AG04450 (cell line): ENCODE data around the gene TMEM33. TPM values are rescaled to one million over a fixed set of nuclear protein-coding genes. Genes with fewer than 3 reads are reported as not detected.

Source experiments
- CTCF ChIA-PET: fragments of 300-600, 350-600 bp; formaldehyde crosslinking; extraction: SDS; loops from one replicate; lab custom pipeline; 2022; ENCODE audit warnings: antibody characterized with exemption, inconsistent platforms; lab: Charles Lee
- POLR2A ChIA-PET: fragments of 350-600 bp; formaldehyde crosslinking; extraction: SDS; loops from one replicate; lab custom pipeline; 2021; ENCODE audit warnings: antibody characterized with exemption, inconsistent platforms; lab: Yijun Ruan, JAX
- DNase-seq: peaks from one replicate; pipeline ENCODE4 v3.0.0-alpha.2; 2011; ENCODE audit warnings: low read depth, low spot score
- H3K27ac ChIP-seq: one replicate; pipeline ENCODE4 v1.5.1; 2012; ENCODE audit warnings: low read depth, low read length, control low read depth
- H3K27me3 ChIP-seq: one replicate; pipeline ENCODE4 v1.6.0; 2012; ENCODE audit warnings: low read length; ENCODE audit not compliant: control insufficient read depth, insufficient read depth
- H3K4me3 ChIP-seq: 2 replicates; pipeline ENCODE4 v1.5.1; 2011; ENCODE audit warnings: mild to moderate bottlenecking, low read depth, low read length, control low read depth
- H3K9me3 ChIP-seq: 2 replicates; pipeline ENCODE4 v1.5.1; 2012; ENCODE audit warnings: low read length; ENCODE audit not compliant: control insufficient read depth, insufficient read depth
- polyA plus RNA-seq: library from polyadenylated mRNA; depleted of rRNA; stranded (reverse); fragments of >200 nt; gene quantifications from 2 replicates; pipeline ENCODE4 v1.2.3, GENCODE V29; 2011; rRNA removed
- small RNA-seq: library from RNA; depleted of rRNA; stranded (forward); fragments of <200 nt; gene quantifications from one replicate; pipeline ENCODE3, GENCODE V24; 2012; ENCODE audit warnings: low read depth; ENCODE audit not compliant: insufficient read length
- TF ChIP-seq, protein P1 (sequence below): IDR thresholded peaks from 2 replicates; pipeline ENCODE4 v1.5.1; 2011; ENCODE audit warnings: low read depth, low read length, control low read depth, inconsistent platforms

The TMEM33 gene
- polyA plus RNA-seq, 1 experiment: 53.6 TPM

DNA sequence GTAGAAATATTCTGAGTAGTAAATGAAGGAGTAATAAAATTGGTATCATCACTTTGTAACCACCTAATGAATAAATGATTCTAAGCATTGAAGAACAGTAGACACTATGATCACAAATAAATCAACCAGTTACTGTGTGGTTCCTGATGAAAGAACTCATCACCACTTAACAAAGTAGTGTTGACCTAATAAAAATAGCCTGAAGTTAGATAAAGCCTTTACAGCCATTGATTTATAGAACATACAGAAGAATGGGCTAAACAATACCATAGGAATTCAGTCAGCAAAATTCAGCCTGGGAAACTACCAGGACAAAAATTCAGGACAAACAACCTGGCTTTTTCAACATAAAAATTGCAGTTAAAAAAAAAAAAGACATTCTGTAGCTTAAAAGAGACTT is 64.1 kb downstream of the TMEM33 start:
- Histone ChIP-seq H3K9me3 (no peaks in the 10 kb centered on the region), H3K27ac (no peak overlapping the region), H3K4me3 (no peak overlapping the region), H3K27me3 (no peaks in the 10 kb centered on the region)
- TF ChIP-seq, protein P1, sequence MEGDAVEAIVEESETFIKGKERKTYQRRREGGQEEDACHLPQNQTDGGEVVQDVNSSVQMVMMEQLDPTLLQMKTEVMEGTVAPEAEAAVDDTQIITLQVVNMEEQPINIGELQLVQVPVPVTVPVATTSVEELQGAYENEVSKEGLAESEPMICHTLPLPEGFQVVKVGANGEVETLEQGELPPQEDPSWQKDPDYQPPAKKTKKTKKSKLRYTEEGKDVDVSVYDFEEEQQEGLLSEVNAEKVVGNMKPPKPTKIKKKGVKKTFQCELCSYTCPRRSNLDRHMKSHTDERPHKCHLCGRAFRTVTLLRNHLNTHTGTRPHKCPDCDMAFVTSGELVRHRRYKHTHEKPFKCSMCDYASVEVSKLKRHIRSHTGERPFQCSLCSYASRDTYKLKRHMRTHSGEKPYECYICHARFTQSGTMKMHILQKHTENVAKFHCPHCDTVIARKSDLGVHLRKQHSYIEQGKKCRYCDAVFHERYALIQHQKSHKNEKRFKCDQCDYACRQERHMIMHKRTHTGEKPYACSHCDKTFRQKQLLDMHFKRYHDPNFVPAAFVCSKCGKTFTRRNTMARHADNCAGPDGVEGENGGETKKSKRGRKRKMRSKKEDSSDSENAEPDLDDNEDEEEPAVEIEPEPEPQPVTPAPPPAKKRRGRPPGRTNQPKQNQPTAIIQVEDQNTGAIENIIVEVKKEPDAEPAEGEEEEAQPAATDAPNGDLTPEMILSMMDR: no peak
- POLR2A ChIA-PET: no interaction called here
- DNase-seq: no peak
- CTCF ChIA-PET: no interaction called here

DNA sequence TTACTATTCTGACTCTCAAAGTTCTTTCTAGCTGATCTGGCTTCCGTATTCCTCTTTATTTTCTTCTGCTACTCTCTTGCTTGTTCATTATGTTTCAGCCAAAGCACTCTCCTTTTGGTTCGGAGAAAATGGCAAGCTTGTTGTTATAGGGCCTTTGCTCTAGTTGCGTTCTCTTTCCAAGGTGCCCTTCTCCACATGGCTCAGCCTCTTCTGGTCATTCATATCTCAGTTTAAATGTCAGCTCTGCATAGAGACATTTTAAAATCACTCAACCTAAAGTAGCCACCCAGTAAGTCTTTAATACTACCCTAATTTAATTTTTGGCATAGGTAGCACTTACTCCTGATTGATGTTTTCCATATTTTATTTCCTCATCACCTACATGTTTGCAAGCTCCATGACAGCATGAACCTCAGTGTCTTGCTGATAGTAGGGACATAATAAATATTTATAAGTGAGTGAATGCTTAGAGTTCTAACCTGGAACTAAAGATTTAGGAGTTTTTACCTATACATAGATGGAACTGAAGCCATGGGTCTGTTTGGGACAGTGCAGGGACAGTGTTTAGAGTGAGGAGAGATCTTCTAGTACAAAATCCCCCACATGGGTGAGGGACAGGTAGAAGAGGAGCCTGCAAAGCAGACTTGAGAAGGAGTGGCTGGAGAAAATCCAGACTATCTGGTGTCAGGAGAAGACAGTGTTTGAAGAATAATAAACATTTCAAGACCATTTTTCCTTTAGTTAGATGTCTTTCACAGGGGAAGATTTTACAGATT is 73.0 kb downstream of the TMEM33 start:
- ChIA-PET CTCF (no interaction called here), POLR2A (no interaction called here)
- Histone ChIP-seq H3K4me3 (no peak overlapping the region), H3K9me3 (no peaks in the 10 kb centered on the region), H3K27me3 (no peaks in the 10 kb centered on the region), H3K27ac (no peak overlapping the region)
- no peak for DNase-seq
- TF ChIP-seq, protein P1: no peak

Small RNA genes lying within 50 kb of the gene (small RNA-seq; reads per million reads assigned to genes)
- not detected for gene AC108210.2

Other genes starting within 250 kb of the TMEM33 start
- not detected in 2 replicates for gene PHOX2B, start 186.7 kb upstream of the TMEM33 start, polyA plus RNA-seq
- gene DCAF4L1, start 46.3 kb downstream of the TMEM33 start, polyA plus RNA-seq: 0.01 and 0.04 TPM in 2 replicates
- 63.2 and 82.9 TPM in 2 replicates for gene SLC30A9, start 55.1 kb downstream of the TMEM33 start, polyA plus RNA-seq
- not detected in 2 replicates for gene BEND4, start 217.2 kb downstream of the TMEM33 start, polyA plus RNA-seq